Measurements from ENCODE around the gene APOA4. TPM values are rescaled to one million over a fixed set of nuclear protein-coding genes. Genes with fewer than 3 reads are reported as not detected.
A peak's percentile ranks its signal among the peaks of the same experiment; 100 is the strongest.

APOA4 gene
- total and polyA plus RNA-seq, 2 of the 13 experiments (the other 11 are each of a cell fraction or from before 2014, with no cell fraction given): 3.8 to 7.2 TPM

DNA sequence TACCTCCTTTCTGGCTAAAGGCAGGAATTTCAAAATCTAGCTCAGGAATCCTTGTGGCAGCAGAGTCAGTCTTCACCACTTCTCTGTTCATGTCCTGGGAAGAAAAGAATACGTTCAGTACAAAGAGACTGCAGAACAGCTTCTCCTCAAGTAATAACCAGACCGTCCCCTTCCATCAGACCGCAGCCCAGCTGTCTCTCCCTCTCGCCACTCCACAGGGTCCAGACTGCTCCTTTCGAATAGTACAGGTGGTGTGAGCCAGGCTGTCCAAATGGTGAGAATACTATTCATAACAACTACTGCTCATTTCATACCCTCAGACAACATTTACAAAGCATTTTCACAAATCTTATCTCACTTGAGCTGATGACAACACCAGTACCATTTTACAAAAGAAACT is 36.1 kb downstream of the APOA4 start:
- in situ Hi-C loops (cut with HindIII; ENCODE audit: extremely low pct_ligation_motif_present, low pct_unique_long_range_greater_than_20kb) (no loop called here), intact Hi-C loops (cut with micrococcal nuclease; ENCODE audit: unreplicated experiment) (no loop called here)
- TF ChIP-seq ZNF724P (CRISPR knock-in tag; IDR thresholded peaks at IDR 0.05; ENCODE audit: borderline replicate concordance) (no peak), ZNF616 (CRISPR knock-in tag; IDR thresholded peaks at IDR 0.05; ENCODE audit: low read depth) (0 out of 2 replicates have a peak, but pooled peaks have one; percentile 11)
- Histone ChIP-seq H3K9me3 (ENCODE audit: low read length) (no peaks in the 10 kb centered on the region), H3K4me3 (replicated peaks in 1 of 3; ENCODE audit: insufficient read depth in 1 of 3, low read depth in 2 of 3, low read length in 3 of 3) (peak overlapping the region; percentile 79 to 90 (median 86)), H4K20me1 (ENCODE audit: insufficient read depth, low read length) (no peaks in the 10 kb centered on the region), H3K9ac (ENCODE audit: insufficient read depth, low read depth, low read length) (peak overlapping the region; percentile 84), H3K27ac (ENCODE audit: extremely low read length, insufficient read depth, low read length) (no peak overlapping the region), H3K4me2 (ENCODE audit: low read depth, low read length) (peak overlapping the region; percentile 99), H3K79me2 (ENCODE audit: insufficient read depth, low read length) (peaks cover 34% of the 10 kb centered on the region), H2AFZ (ENCODE audit: low read length) (no peak overlapping the region), H3K36me3 (replicated peaks in 1 of 2; ENCODE audit: control insufficient read depth in 1 of 2, insufficient read depth in 2 of 2, low read length in 2 of 2) (peaks cover 20 to 48% of the 10 kb centered on the region in 2 experiments), H3K4me1 (ENCODE audit: insufficient read depth, low read length) (peaks cover 49% of the 10 kb centered on the region), H3K27me3 (ENCODE audit: control insufficient read depth in 1 of 2, insufficient read depth in 2 of 2, low read length in 2 of 2) (no peaks in the 10 kb centered on the region; a peak in 1 of 5 replicates)
- ChIA-PET CTCF (ENCODE audit: low intra/inter-chr PET ratio, low total read pairs) (no interaction called here), POLR2A (interaction anchor here (1.1 to 17.3 kb wide), 6 partner anchors 12 to 53 kb away, joined by 3 to 1365 read pairs (median 42); partner anchors contain the start of genes APOA1, APOA4, APOC3 and BUD13)
- 61% methylated on average over 5 of the region's 5 CpGs for WGBS (ENCODE audit: low lambda C conversion rate)
- FAIRE-seq (no peak), ATAC-seq (no peak), DNase-seq (ENCODE audit: low spot score) (no peak)
- TSS peak; percentile 35 for BruUV-seq (replicated peaks)

DNA sequence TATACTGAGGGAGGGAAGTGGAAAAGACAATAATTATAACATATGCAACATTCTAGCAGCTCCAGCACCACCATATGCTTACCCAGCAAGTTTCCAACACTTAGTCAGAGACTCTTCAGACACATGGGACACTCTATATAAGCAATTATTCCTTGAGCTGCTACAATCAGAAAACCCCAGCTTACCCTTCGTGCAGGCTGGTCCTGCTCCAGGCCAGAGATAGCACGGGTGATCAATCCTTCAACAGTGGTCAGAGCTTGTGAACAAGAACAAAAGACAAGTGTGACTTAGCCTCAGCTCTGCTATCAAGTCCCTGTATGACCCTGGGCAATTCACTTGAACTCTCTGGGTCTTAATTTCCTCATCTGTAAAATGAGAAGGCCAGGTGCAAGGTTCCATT is 36.8 kb downstream of the APOA4 start:
- DNase-seq (ENCODE audit: low spot score) (no peak), FAIRE-seq (no peak), ATAC-seq (no peak)
- peak overlapping the region; percentile 99; the same call in 1 of the 2 replicates for H3K4me2 ChIP-seq (ENCODE audit: low read depth, low read length)
- no peaks in the 10 kb centered on the region for H4K20me1 ChIP-seq (ENCODE audit: insufficient read depth, low read length)
- H3K36me3 ChIP-seq (replicated peaks in 1 of 2; ENCODE audit: control insufficient read depth in 1 of 2, insufficient read depth in 2 of 2, low read length in 2 of 2): peaks cover 21 to 52% of the 10 kb centered on the region in 2 experiments
- H3K27ac ChIP-seq (ENCODE audit: extremely low read length, insufficient read depth, low read length): no peak overlapping the region
- in situ Hi-C loops (cut with HindIII; ENCODE audit: extremely low pct_ligation_motif_present, low pct_unique_long_range_greater_than_20kb) (no loop called here), intact Hi-C loops (cut with micrococcal nuclease; ENCODE audit: unreplicated experiment) (no loop called here)
- peaks cover 43% of the 10 kb centered on the region for H3K4me1 ChIP-seq (ENCODE audit: insufficient read depth, low read length)
- H3K9ac ChIP-seq (ENCODE audit: insufficient read depth, low read depth, low read length): 0 out of 2 replicates have a peak overlapping the region, but pooled peaks have one; percentile 84
- POLR2A ChIA-PET: interaction anchor here (2.1 to 17.3 kb wide), 4 partner anchors 11 to 53 kb away, joined by 7 to 1365 read pairs (median 184); partner anchors contain the start of genes APOA1, APOA4, APOC3 and BUD13
- H3K79me2 ChIP-seq (ENCODE audit: insufficient read depth, low read length): peaks cover 28% of the 10 kb centered on the region
- CTCF ChIA-PET (ENCODE audit: low intra/inter-chr PET ratio, low total read pairs): no interaction called here
- 100% methylated on average over 2 of the region's 2 CpGs for WGBS (ENCODE audit: low lambda C conversion rate)
- TF ChIP-seq, protein P1, sequence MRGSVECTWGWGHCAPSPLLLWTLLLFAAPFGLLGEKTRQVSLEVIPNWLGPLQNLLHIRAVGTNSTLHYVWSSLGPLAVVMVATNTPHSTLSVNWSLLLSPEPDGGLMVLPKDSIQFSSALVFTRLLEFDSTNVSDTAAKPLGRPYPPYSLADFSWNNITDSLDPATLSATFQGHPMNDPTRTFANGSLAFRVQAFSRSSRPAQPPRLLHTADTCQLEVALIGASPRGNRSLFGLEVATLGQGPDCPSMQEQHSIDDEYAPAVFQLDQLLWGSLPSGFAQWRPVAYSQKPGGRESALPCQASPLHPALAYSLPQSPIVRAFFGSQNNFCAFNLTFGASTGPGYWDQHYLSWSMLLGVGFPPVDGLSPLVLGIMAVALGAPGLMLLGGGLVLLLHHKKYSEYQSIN (CRISPR knock-in tag; IDR thresholded peaks at IDR 0.05; ENCODE audit: borderline replicate concordance): no peak
- TF ChIP-seq SMAD3 (CRISPR knock-in tag; IDR thresholded peaks at IDR 0.05): no peak
- no peak for TF ChIP-seq FIP1L1 (IDR thresholded peaks at IDR 0.05; ENCODE audit: borderline replicate concordance, insufficient read depth, low read depth, low read length)
- no peak for TF ChIP-seq ZNF282 (IDR thresholded peaks at IDR 0.05; ENCODE audit: partially characterized antibody)
- TF ChIP-seq HOXA9 (CRISPR knock-in tag; IDR thresholded peaks at IDR 0.05; ENCODE audit: borderline replicate concordance): no peak
- TF ChIP-seq, protein P2, sequence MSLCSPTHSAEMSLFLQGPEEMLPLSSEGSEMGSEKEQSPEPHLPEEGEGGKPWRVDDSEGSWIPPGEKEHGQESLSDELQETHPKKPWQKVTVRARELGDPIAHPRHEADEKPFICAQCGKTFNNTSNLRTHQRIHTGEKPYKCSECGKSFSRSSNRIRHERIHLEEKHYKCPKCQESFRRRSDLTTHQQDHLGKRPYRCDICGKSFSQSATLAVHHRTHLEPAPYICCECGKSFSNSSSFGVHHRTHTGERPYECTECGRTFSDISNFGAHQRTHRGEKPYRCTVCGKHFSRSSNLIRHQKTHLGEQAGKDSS (CRISPR knock-in tag; IDR thresholded peaks at IDR 0.05; ENCODE audit: borderline replicate concordance, low read depth): no peak
- TF ChIP-seq, protein P3, sequence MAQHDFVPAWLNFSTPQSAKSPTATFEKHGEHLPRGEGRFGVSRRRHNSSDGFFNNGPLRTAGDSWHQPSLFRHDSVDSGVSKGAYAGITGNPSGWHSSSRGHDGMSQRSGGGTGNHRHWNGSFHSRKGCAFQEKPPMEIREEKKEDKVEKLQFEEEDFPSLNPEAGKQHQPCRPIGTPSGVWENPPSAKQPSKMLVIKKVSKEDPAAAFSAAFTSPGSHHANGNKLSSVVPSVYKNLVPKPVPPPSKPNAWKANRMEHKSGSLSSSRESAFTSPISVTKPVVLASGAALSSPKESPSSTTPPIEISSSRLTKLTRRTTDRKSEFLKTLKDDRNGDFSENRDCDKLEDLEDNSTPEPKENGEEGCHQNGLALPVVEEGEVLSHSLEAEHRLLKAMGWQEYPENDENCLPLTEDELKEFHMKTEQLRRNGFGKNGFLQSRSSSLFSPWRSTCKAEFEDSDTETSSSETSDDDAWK (CRISPR knock-in tag; IDR thresholded peaks at IDR 0.05): no peak
- no peak for TF ChIP-seq POLR2AphosphoS5 (IDR thresholded peaks at IDR 0.05; ENCODE audit: low read depth, low read length)
- no peak for TF ChIP-seq BRCA1 (CRISPR knock-in tag; IDR thresholded peaks at IDR 0.05)
- no peak for TF ChIP-seq BRD4 (CRISPR knock-in tag; IDR thresholded peaks at IDR 0.05)
- TF ChIP-seq POLR2AphosphoS2 (IDR thresholded peaks at IDR 0.05; ENCODE audit: low read depth, low read length): no peak
- no peaks in the 10 kb centered on the region; a peak in 1 of 5 replicates for H3K27me3 ChIP-seq (ENCODE audit: control insufficient read depth in 1 of 2, insufficient read depth in 2 of 2, low read length in 2 of 2)
- H3K9me3 ChIP-seq (ENCODE audit: low read length): no peaks in the 10 kb centered on the region
- H3K4me3 ChIP-seq (replicated peaks in 1 of 3; ENCODE audit: insufficient read depth in 1 of 3, low read depth in 2 of 3, low read length in 3 of 3): no peak overlapping the region
- BruUV-seq (replicated peaks): no TSS peak
- no peak overlapping the region for H2AFZ ChIP-seq (ENCODE audit: low read length)

Data from HepG2 (cell line).